HepG2 (cell line): ENCODE results near the gene GPR179. TPM values are rescaled to one million over a fixed set of nuclear protein-coding genes. Genes with fewer than 3 reads are reported as not detected.

ENCODE experiments used
- ATAC-seq: fragments of 200-7000 bp; cut with Tn5 transposase; 3 replicates; pipeline ENCODE4 v1.9.1; 2020; ENCODE audit warnings: mild to moderate bottlenecking, moderate library complexity
- BruUV-seq: library from RNA; stranded (reverse); fragments of 400-500 nt; replicated peaks from 2 replicates; lab custom pipeline; 2021; lab: Mats Ljungman, UMichigan
- CTCF ChIA-PET: fragments of 300-600 bp; formaldehyde crosslinking; extraction: SDS; loops from one replicate; lab custom pipeline; 2021; ENCODE audit warnings: low total read pairs, inconsistent platforms, low intra/inter-chr PET ratio; lab: Yijun Ruan, JAX
- POLR2A ChIA-PET: fragments of 350-600 bp; sonication (Branson Sonifier 250); formaldehyde crosslinking; loops from one replicate; lab custom pipeline; 2020; ENCODE audit warnings: antibody characterized with exemption, inconsistent platforms; lab: Yijun Ruan, JAX
- DNase-seq: peaks from one replicate; pipeline ENCODE4 v3.0.0-alpha.2; 2015; ENCODE audit warnings: low spot score
- FAIRE-seq: peaks from 3 replicates; lab custom pipeline; 2011; peaks lifted over from hg19 to GRCh38; lab: Jason Lieb, UNC
- H2AFZ ChIP-seq: one replicate; pipeline ENCODE4 v1.6.1; 2011; ENCODE audit warnings: low read length, inconsistent platforms
- H3K27ac ChIP-seq: fragments of 300-600 bp; 3 replicates; pipeline ENCODE4 v1.8.0; 2011; ENCODE audit warnings: mixed run types, mild to moderate bottlenecking, mixed read lengths, low read length, inconsistent platforms; ENCODE audit not compliant: insufficient read depth; ENCODE audit errors: extremely low read length
- H3K27me3 ChIP-seq, 2 experiments: fragments of 200-600 bp in 1 of 2; 2 replicates in 1 of 2; 3 replicates in 1 of 2; pipeline versions ENCODE4 v1.6.0 to v1.8.0; 2011; ENCODE audit warnings: low read length in 2 of 2, mild to moderate bottlenecking in 2 of 2, moderate library complexity in 2 of 2, inconsistent platforms in 1 of 2; ENCODE audit not compliant: insufficient read depth in 2 of 2, control insufficient read depth in 1 of 2
- H3K36me3 ChIP-seq, 2 experiments: fragments of 200-600 bp in 1 of 2; replicated peaks in 1 of 2; 2 replicates in 1 of 2; 3 replicates in 1 of 2; pipeline versions ENCODE4 v1.5.1 to v1.8.0; 2011; ENCODE audit warnings: low read length in 2 of 2, inconsistent platforms in 1 of 2; ENCODE audit not compliant: insufficient read depth in 2 of 2, control insufficient read depth in 1 of 2
- H3K4me1 ChIP-seq: 2 replicates; pipeline ENCODE4 v1.5.1; 2012; ENCODE audit warnings: low read length, inconsistent platforms; ENCODE audit not compliant: insufficient read depth
- H3K4me2 ChIP-seq: 2 replicates; pipeline ENCODE4 v1.6.0; 2011; ENCODE audit warnings: low read depth, low read length, inconsistent platforms
- H3K4me3 ChIP-seq, 3 experiments: fragments of 200-600 bp in 1 of 3; sonication (generic), shearing (Covaris generic) in 1 of 3; replicated peaks in 1 of 3; 2 replicates each; pipeline ENCODE4 v1.5.1; 2011 to 2016; ENCODE audit warnings: low read length in 3 of 3, inconsistent platforms in 2 of 3, low read depth in 2 of 3, mild to moderate bottlenecking in 2 of 3, control low read depth in 1 of 3, mixed read lengths in 1 of 3; ENCODE audit not compliant: insufficient read depth in 1 of 3
- H3K79me2 ChIP-seq: one replicate; pipeline ENCODE4 v1.6.1; 2011; ENCODE audit warnings: low read length, inconsistent platforms; ENCODE audit not compliant: insufficient read depth
- H3K9ac ChIP-seq: 2 replicates; pipeline ENCODE4 v1.6.0; 2011; ENCODE audit warnings: mild to moderate bottlenecking, low read depth, low read length, inconsistent platforms; ENCODE audit not compliant: insufficient read depth
- H3K9me3 ChIP-seq: 2 replicates; pipeline ENCODE4 v1.5.1; 2012; ENCODE audit warnings: mild to moderate bottlenecking, low read length
- H4K20me1 ChIP-seq: 2 replicates; pipeline ENCODE4 v1.6.0; 2011; ENCODE audit warnings: inconsistent platforms, mild to moderate bottlenecking, low read length, moderate library complexity; ENCODE audit not compliant: insufficient read depth
- RFX3 ChIP-seq: IDR thresholded peaks from 2 replicates; pipeline ENCODE4 v1.6.1; 2016; ENCODE audit warnings: missing biosample characterization, missing genetic modification reagents
- TAF1 ChIP-seq: sonication (generic); formaldehyde crosslinking; IDR thresholded peaks from 2 replicates; pipeline ENCODE4 v1.4.0; 2020; ENCODE audit warnings: missing genetic modification reagents
- TCF7L2 ChIP-seq: IDR thresholded peaks from 2 replicates; pipeline ENCODE4 v1.6.1; 2011; ENCODE audit warnings: mild to moderate bottlenecking, low read depth, low read length, moderate library complexity
- ZNF775 ChIP-seq: sonication (generic); formaldehyde crosslinking; IDR thresholded peaks from 2 replicates; pipeline ENCODE4 v1.4.0; 2020; ENCODE audit warnings: missing genetic modification reagents, mild to moderate bottlenecking, moderate library complexity, borderline replicate concordance
- WGBS: methylation state at CpG from one replicate; pipeline ENCODE4 v1.1.6; 2017; ENCODE audit warnings: low lambda C conversion rate; 5-methylcytosine and 5-hydroxymethylcytosine counted together
- in situ Hi-C: cut with HindIII; loops from 2 replicates; pipeline ENCODE4 v1.10.0; 2017; ENCODE audit warnings: low pct_unique_long_range_greater_than_20kb; ENCODE audit not compliant: extremely low pct_ligation_motif_present
- intact Hi-C: fragments of 100-400 bp; cut with micrococcal nuclease; formaldehyde crosslinking; loops from one replicate; pipeline ENCODE4 v1.10.0; 2022; ENCODE audit not compliant: unreplicated experiment
- polyA plus RNA-seq, 8 experiments: library from polyadenylated mRNA; depleted of rRNA in 3 of 8; stranded (reverse) in 7 of 8; unstranded in 1 of 8; fragments of >200 nt; fragmentation: Illumina TruSeq in 4 of 8; extraction: Trizol in 4 of 8; gene quantifications; 2 replicates each; pipeline versions ENCODE4 v1.2.1 to v1.2.3, GENCODE V29; 2011 to 2016; ENCODE audit warnings: low read depth in 4 of 8, missing spikeins in 1 of 8, mixed read lengths in 1 of 8; ENCODE audit not compliant: insufficient read depth in 1 of 8
- total RNA-seq, 5 experiments: library from RNA; depleted of rRNA; stranded (reverse); fragments of >200 nt; fragmentation: Illumina TruSeq; extraction: Trizol; gene quantifications; 2 replicates each; pipeline ENCODE4 v1.2.3, GENCODE V29; 2016; ENCODE audit warnings: low read depth in 1 of 5
- TF ChIP-seq, protein P1 (sequence below): sonication (generic); formaldehyde crosslinking; IDR thresholded peaks from 2 replicates; pipeline ENCODE4 v1.4.0; 2020; ENCODE audit warnings: missing genetic modification reagents, borderline replicate concordance

Gene GPR179
- total and polyA plus RNA-seq, 2 of the 13 experiments (the other 11 are each of a cell fraction or from before 2014, with no cell fraction given), result 0.03 TPM; not detected in 1

- no peak for TF ChIP-seq TCF7L2
- TF ChIP-seq TAF1 (CRISPR knock-in tag), result no peak
- no peak for TF ChIP-seq RFX3 (CRISPR knock-in tag)
- TF ChIP-seq ZNF775 (CRISPR knock-in tag), result no peak
- TF ChIP-seq, protein P1, sequence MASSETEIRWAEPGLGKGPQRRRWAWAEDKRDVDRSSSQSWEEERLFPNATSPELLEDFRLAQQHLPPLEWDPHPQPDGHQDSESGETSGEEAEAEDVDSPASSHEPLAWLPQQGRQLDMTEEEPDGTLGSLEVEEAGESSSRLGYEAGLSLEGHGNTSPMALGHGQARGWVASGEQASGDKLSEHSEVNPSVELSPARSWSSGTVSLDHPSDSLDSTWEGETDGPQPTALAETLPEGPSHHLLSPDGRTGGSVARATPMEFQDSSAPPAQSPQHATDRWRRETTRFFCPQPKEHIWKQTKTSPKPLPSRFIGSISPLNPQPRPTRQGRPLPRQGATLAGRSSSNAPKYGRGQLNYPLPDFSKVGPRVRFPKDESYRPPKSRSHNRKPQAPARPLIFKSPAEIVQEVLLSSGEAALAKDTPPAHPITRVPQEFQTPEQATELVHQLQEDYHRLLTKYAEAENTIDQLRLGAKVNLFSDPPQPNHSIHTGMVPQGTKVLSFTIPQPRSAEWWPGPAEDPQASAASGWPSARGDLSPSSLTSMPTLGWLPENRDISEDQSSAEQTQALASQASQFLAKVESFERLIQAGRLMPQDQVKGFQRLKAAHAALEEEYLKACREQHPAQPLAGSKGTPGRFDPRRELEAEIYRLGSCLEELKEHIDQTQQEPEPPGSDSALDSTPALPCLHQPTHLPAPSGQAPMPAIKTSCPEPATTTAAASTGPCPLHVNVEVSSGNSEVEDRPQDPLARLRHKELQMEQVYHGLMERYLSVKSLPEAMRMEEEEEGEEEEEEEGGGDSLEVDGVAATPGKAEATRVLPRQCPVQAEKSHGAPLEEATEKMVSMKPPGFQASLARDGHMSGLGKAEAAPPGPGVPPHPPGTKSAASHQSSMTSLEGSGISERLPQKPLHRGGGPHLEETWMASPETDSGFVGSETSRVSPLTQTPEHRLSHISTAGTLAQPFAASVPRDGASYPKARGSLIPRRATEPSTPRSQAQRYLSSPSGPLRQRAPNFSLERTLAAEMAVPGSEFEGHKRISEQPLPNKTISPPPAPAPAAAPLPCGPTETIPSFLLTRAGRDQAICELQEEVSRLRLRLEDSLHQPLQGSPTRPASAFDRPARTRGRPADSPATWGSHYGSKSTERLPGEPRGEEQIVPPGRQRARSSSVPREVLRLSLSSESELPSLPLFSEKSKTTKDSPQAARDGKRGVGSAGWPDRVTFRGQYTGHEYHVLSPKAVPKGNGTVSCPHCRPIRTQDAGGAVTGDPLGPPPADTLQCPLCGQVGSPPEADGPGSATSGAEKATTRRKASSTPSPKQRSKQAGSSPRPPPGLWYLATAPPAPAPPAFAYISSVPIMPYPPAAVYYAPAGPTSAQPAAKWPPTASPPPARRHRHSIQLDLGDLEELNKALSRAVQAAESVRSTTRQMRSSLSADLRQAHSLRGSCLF (CRISPR knock-in tag), result no peak
- Histone ChIP-seq H2AFZ (no peak overlapping the region), H3K27me3 (no peaks in the 10 kb centered on the region), H3K9ac (no peak overlapping the region), H3K4me1 (no peaks in the 10 kb centered on the region), H3K9me3 (no peaks in the 10 kb centered on the region), H3K36me3 (peaks cover 13 to 42% of the 10 kb centered on the region in 2 experiments), H3K27ac (no peak overlapping the region), H3K4me2 (no peak overlapping the region), H4K20me1 (no peaks in the 10 kb centered on the region), H3K4me3 (no peak overlapping the region), H3K79me2 (no peaks in the 10 kb centered on the region)
- WGBS, result 95% methylated on average over 3 of the region's 3 CpGs
- ATAC-seq (no peak), FAIRE-seq (no peak), DNase-seq (no peak)
- BruUV-seq, result no TSS peak
- intact Hi-C loops (no loop called here), in situ Hi-C loops (no loop called here)
- ChIA-PET POLR2A (interaction anchor here (0.8 kb wide), 1 partner anchor 11 kb away, joined by 3 read pairs; no protein-coding TSS in a partner anchor), CTCF (no interaction called here)
Measured at GRCh38 chr17:38317081-38317480, 26.7 kb downstream of the GPR179 start.
